ENCODE measurements around the gene MUC5B.
"Not testable (repeated sequence)": the region's sequence is repeated elsewhere in the genome, so short reads cannot be mapped to it uniquely, and the experiment has no call there.

Gene MUC5B

DNA sequence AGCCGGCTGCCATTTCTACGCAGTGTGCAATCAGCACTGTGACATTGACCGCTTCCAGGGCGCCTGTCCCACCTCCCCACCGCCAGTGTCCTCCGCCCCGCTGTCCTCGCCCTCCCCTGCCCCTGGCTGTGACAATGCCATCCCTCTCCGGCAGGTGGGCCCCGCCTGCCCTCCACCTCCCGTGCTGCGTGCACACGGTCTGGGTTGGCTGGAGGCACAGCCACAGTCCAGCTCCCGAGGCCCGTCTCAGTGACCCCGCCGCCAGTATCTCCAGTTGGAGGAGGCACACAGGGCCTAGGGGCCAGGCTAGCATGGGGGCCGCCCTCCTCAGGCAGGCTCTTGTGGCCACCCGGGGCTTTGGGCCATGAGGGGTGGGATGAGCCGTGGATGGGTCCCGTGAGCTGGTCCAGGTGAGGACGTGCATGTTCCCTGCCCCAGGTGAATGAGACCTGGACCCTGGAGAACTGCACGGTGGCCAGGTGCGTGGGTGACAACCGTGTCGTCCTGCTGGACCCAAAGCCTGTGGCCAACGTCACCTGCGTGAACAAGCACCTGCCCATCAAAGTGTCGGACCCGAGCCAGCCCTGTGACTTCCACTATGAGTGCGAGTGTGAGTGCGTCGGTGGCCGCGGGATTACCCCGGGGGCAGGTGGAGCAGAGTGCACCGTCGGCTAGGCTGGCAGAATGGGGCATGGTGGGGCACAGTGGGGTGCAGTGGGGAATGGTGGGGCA lies 29.7 kb downstream of the MUC5B start:
- no peak for DNase-seq

DNA sequence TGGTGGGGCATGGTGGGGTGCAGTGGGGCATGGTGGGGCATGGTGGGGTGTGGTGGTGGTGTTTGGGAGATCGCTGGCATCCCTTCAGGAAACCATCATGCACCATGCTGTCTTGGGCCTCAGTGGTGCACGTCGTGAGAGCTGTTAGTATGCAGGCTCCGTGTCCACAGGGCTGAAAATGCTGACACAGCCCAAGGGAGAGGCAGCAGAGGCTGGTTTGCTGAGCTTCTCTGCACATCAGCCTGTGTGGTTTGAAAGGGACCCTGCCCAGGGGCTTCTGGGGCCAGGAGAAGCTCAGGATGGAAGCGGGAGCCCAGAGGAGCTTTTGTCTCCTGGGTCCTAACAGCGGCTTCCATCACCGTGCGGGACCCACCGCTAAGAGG lies 30.2 kb downstream of the MUC5B start:
- no peak for DNase-seq

DNA sequence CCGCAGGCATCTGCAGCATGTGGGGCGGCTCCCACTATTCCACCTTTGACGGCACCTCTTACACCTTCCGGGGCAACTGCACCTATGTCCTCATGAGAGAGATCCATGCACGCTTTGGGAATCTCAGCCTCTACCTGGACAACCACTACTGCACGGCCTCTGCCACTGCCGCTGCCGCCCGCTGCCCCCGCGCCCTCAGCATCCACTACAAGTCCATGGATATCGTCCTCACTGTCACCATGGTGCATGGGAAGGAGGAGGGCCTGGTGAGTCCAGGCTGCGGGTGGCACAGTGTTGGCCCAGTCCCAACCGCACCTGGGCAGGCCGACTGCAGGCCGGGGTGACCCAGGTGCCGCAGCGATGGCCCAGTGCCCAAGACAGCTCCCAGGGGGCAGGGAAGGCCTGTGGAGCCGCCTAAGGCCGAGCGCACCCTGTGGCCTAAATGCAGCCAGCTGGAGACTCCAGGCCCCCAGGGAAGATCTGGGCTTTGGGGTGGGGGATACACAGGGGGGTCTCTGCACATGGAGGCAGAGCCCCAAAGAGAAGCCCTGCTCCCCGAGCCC lies 31.3 kb downstream of the MUC5B start:
- DNase-seq: no peak

DNA sequence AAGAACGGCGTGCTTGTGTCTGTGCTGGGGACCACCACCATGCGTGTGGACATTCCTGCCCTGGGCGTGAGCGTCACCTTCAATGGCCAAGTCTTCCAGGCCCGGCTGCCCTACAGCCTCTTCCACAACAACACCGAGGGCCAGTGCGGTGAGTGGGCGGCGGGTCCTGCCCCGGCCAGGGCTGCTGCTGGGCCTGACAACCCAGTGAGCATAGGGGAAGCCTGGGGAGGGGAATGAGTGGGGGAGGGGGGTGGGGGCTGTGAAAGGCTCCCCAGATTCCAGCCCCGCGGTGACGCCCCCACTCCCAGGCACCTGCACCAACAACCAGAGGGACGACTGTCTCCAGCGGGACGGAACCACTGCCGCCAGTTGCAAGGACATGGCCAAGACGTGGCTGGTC lies 31.9 kb downstream of the MUC5B start:
- DNase-seq: no peak

DNA sequence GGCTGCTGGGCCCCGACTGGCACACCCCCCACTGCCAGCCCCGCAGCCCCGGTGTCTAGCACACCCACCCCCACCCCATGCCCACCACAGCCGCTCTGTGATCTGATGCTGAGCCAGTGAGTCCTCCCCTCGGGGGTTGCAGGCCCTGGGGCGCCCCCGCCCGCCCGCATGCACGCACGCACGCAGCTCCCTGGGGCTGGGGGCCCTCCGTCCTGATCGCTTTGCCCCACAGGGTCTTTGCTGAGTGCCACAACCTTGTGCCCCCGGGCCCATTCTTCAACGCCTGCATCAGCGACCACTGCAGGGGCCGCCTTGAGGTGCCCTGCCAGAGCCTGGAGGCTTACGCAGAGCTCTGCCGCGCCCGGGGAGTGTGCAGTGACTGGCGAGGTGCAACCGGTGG lies 32.3 kb downstream of the MUC5B start:
- DNase-seq: no peak

DNA sequence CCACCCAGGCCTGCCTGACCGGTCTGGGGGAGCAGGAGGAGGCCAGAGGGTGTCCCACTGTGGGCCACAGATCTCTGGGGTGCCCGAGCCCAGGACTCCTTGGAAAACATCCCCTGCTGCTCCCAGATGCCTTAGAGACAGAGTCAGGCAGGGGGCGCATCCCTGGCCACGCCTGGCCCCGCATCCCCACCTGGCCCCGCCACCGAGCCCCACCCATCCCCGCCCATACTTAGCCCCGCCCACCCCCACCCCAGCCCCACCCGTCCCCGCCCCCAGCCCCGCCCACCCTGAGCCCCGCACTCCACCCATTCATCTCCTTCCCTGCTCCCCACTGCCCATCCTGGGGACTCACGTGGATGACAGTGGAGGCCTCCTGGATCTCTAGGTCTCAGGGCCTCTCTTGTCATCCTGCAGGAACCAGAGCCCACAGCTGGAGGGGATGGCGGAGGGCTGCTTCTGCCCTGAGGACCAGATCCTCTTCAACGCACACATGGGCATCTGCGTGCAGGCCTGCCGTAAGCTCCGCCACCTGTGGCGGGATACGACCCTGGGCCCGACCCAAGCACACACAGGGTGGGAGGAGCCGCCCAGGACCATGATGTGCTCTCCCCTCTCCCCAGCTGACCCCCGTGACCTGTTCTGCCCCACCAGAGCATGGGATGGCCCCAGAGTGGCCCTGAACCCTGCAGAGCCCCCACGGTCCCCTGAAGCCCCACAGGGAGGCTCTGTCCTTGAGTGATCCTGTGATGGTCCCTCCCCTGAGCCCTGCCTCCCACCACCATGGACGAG lies 33.6 kb downstream of the MUC5B start:
- no peak for DNase-seq

DNA sequence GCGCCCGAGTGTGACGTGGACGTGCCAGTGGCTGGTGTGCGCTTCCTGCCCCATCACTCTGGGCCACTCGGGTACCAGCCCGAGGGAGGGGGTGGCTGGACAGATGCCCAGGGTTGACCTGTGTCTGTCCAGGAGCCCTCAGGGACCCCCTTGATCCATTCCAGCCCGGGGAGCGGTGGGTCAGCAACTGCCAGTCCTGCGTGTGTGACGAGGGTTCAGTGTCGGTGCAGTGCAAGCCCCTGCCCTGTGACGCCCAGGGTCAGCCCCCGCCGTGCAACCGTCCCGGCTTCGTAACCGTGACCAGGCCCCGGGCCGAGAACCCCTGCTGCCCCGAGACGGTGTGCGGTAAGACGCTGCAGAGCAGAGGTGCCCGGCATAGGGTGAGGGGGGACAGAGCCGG lies 34.5 kb downstream of the MUC5B start:
- DNase-seq: no peak

DNA sequence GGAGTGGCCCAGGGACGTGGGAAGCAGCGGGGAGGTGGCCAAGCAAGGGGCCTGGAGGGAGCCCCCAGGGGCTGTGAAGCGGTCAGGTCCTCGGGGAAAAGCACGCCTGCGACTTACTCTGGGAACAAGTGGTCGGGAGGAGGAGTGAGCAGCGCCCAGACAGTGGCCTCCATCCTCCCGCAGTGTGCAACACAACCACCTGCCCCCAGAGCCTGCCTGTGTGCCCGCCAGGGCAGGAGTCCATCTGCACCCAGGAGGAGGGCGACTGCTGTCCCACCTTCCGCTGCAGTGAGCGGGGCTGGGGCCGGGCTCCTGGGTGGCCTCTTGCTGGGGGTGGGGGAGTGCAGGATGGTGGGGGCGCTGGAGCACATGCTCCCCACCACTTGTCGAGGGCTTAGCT lies 35.0 kb downstream of the MUC5B start:
- DNase-seq: no peak

DNA sequence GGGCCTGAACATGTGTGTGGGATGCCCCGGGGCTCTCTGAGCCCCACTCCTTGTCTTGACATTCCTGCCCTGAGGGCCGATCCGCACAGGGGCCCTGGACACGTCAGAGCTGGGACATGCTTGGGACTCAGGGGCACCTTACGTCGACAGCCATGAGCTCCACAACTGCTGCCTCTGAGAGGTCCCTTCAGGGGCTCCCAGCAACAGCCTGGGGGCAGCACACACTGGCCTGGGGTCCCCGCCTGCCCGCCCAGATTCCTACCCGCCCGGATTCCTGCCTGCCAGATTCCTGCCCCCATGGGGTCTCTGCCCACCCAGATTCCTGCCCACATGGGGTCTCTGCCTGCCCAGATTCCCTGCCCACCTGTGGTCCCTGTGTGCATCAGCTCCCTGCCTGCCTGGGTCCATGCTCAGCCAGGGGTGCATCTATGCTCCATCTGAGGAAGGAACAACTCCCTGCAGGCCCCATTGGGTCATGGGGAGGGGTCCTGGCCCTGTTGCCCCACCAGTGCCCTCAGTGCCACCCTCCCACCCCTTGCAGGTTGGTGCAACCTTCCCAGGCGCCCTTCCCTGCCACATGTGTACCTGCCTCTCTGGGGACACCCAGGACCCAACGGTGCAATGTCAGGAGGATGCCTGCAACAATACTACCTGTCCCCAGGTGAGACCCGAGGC lies 35.7 kb downstream of the MUC5B start:
- DNase-seq: no peak

DNA sequence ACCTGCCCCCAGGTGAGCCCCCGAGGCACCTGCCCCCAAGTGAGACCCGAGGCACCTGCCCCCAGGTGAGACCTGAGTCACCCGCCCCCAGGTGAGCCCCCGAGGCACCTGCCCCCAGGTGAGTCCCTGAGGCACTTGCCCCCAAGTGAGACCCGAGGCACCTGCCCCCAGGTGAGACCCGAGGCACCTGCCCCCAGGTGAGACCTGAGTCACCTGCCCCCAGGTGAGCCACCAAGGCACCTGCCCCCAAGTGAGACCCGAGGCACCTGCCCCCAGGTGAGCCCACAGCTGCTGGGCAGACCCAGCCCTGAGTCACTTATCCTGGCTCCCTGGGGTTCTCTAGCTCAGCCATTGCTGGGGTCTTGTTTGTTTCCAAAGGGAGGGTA lies 36.2 kb downstream of the MUC5B start:
- DNase-seq: no peak

DNA sequence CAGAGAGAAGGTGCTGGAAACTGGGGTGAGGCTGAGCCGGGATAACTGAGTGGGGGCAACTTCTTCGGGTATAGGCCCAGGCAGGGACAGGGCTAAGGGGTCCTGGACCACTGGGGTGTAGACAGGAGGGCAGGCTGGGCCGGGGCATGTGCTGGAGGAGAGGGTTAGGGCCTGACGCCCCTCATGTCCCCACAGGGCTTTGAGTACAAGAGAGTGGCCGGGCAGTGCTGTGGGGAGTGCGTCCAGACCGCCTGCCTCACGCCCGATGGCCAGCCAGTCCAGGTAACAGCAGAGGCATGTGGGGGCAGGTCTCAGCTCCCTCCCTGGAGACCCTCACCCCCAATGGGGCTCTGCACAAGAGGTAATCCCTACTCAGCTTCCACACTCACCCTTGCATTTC lies 36.7 kb downstream of the MUC5B start:
- no peak for DNase-seq

DNA sequence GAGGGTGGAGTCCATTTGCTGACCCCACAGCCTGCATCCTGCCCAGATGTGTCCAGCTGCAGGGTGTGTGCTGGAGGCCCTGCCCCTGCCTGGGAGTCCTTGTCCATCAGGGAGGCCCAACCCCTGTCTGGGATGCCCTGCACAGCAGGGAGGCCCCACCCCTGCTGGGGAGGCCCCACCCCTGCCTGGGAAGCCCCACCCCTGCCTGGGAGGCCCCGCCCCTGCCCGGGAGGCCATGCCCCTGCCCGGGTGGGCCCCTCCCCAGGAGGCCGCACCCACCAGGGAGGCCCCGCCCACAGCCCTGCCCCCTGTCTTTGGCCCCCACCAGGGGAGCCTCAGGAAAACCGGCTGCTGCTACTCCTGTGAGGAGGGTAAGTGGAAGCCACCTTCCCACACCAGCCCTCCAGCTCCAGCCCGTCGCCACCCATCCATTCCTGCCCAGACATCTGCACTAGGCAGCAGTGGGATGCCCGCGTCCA lies 37.2 kb downstream of the MUC5B start:
- DNase-seq: no peak

DNA sequence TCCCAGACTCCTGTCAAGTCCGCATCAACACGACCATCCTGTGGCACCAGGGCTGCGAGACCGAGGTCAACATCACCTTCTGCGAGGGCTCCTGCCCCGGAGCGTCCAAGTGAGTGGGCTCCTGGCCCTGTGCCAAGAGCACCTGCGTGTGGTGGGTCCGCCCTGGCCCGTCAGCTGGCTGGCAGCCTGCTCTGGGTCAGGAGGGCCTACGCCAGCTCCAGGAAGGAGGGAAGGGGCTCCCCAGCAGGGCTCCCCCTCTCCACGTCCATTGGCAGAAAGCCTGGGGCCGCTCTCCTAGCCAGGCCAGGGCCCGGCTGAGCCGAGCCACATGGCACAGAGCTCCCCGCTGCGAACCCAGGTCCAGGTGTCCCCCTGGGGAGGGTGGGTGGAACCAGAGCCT lies 37.8 kb downstream of the MUC5B start:
- no peak for DNase-seq

DNA sequence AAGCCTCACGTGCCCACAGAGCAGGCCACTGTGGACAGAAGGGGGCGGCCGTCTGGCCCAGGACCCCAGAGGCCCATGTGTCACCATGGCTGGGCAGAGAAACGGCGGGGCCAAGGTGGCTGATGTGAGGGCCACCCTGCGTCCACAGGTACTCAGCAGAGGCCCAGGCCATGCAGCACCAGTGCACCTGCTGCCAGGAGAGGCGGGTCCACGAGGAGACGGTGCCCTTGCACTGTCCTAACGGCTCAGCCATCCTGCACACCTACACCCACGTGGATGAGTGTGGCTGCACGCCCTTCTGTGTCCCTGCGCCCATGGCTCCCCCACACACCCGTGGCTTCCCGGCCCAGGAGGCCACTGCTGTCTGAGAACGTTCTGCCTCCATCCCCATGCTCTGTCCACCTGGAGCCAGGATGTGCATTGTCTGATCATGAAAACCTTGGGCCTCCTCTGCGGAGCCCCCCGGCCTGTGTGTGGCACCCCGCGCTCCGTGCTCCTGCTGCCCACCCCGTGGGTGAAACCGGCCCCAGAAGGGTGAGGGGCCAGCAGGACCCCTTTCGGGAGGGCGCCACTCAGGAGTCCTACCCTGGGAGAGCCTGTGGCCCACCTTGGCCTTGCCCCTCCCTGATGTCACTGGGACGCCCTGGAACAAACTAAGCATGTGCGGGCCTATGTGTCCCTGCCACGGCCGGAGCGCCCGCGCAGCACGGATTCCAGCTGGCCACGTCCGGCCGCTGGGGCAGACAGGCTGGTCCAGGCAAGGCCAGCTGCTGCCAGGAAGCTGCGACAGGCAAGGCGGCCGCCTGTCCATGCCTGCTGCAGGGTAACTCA lies 38.6 kb downstream of the MUC5B start:
- no peak for DNase-seq

DNA sequence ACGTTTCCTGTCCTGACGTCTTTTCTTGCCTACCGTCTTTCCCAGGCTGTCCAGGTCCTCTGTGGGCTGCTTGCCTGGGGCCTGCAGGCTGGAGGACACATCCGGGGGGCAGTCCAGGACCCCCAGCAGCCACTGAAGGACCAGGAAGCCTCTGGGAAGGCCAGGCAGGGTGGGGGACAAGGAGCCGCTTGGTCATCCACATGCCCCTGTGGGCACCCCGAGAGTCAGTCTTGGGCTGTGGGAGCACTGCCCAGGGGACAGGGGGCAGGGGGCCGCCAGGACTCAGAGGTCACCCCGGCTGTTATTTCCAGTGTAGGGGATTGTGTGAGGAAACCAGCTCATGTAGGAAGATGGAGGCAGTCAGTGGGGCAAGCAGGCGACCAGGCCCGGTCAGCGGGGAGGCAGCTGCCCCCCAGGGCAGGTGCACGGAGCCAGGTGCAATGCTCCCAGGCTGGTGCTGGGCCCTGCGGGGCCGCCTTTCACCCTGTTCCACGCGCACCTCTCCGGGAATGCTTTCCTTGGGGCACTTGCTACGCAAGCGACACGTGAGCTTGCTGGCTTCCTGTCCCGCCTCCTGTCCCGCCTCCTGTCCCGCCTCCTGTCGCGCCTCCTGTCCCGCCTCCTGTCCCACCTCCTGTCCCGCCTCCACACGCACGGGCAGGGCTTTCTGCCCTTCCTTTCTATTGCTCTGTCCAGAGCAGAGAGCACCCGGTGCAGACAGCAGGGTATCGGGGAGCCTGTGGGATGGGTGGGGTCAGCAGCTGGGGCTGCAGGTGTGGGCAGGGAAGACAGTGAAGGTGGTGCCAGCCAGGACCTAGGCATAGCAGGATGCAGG lies 39.5 kb downstream of the MUC5B start:
- peak; percentile 92 for DNase-seq

DNA sequence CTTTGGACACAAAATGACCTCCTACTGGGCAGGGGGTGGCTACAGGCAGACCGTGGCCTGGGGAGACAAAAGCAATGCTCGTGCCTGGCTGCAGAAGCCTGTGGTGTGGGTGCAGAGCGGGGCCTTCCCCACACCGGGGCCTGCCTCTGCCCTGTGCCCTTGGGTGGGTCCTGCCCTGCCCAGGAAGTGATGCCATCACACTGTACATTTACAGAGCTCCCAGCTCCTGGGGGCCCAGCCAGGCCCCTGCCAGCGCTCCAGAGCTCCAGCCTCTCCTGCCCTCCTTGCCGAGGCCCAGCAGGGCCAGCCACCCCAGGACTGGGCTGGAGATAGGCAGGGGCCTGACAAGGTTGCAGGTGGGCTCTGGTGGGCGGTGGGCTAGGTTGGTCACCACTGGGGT lies 40.1 kb downstream of the MUC5B start:
- no peak for DNase-seq

DNA sequence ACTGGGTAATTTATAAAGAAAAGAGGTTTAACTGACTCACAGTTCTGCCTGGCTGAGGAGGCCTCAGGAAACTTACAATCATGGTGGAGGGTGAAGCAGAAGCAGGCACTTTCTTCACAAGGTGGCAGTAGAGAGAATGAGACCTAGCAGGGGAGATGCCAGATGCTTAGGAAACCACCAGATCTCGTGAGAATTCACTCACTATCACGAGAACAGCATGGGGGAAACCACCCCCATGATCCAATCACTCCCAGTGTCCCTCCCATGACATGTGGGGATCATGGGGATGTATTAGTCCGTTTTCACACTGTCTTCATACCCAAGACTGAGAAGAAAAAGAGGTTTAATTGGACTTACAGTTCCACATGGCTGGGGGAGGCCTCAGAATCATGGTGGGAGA lies 41.6 kb downstream of the MUC5B start:
- DNase-seq: not testable (repeated sequence)

DNA sequence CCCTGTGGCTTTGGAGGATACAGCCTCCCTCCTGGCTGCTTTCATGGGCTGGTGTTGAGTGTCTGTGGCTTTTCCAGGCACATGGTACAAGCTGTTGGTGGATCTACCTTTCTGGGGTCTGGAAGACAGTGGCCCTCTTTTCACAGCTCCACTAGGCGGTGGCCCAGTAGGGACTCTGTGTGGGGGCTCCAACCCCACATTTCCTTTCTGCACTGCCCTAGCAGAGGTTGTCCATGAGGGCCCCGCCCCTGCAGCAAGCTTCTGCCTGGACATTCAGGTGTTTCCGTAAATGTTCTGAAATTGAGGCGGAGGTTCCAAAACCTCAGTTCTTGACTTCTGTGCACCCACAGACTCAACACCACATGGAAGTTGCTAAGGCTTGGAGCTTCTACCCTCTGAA lies 42.6 kb downstream of the MUC5B start:
- DNase-seq: not testable (repeated sequence)

DNA sequence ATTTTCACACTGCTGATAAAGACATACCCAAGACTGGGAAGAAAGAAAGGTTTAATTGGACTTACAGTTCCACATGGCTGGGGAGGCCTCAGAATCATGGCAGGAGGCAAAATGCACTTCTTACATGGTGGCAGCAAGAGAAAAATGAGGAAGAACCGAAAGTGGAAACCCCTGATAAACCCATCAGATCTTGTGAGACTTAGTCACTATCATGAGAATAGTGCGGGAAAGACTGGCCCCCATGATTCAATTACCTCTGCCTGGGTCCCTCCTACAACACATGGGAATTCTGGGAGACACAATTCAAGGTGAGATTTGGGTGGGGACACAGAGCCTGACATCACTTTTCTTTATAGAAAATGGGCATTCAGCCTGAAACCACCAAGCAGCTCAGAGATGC lies 44.1 kb downstream of the MUC5B start:
- not testable (repeated sequence) for DNase-seq

DNA sequence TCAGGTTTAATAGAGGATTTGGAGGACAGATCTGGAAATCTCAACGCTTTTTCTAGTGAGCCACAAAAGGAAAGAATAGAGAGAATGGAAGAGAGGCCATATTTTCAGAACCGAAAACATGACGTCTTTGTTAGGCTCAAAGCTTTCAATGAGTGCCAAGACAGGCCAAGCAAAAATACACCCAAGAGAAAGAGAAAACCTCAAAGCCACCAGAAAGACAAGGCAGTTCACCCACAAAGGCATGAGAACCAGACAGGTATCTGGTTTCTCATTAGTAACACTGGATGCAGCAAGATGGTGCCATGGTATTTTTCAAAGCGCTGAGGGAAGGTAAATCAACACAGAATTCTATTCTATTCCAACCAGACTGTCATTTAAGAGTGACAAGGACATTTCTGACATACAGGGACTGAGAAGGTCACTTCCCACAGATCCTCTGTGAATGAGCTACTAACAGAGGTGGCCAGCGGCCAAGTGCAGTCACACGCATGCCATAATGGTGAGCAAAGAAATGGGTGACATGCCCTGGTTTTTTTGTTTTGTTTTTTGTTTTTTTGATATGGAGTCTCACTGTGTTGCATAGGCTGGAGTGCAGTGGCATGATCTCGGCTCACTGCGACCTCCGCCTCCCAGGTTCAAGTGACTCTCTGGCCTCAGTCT lies 44.7 kb downstream of the MUC5B start:
- DNase-seq: no peak

DNA sequence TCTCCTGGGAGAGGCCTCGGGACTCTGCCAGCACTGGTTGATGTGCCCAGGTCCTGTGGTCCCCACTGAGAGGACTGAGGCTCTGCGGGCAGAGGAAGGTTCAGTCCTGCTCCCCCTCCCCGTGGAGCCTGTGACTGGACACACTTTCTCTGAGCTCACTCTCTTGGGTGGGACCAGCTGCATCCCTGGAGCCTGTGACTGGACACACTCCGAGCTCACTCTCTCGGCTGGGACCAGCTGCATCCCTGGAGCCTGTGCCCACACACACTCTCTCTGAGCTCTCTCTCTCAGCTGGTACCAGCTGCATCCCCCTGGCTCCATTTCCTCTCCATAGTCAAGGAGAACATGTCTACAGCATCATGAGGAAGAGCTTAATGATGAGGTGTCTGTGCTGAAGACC lies 47.1 kb downstream of the MUC5B start:
- DNase-seq: no peak

Data from right forelimb (tissue), 1 donor.